Activated naive CD4-positive, alpha-beta T cell treated with anti-CD3 and anti-CD28 coated beads for 36 hours (primary cell): ENCODE results near the gene GAREM1. TPM values are rescaled to one million over a fixed set of nuclear protein-coding genes. Genes with fewer than 3 reads are reported as not detected.

Experiments used
- CTCF ChIA-PET: fragments of 350-600 bp; sonication (Branson Sonifier 250); formaldehyde crosslinking; loops from one replicate; lab custom pipeline; 2021; ENCODE audit warnings: antibody characterized with exemption; lab: Charles Lee
- DNase-seq: peaks from one replicate; pipeline ENCODE4 v3.0.0-alpha.2; 2020
- H3K27ac Mint-ChIP-seq: one replicate; pipeline ENCODE4 v1.8.0; 2021; ENCODE audit warnings: mild to moderate bottlenecking, mixed read lengths
- H3K27me3 Mint-ChIP-seq: one replicate; pipeline ENCODE4 v1.8.0; 2021; ENCODE audit warnings: low read depth, mixed read lengths
- H3K36me3 Mint-ChIP-seq: one replicate; pipeline ENCODE4 v1.8.0; 2021; ENCODE audit warnings: low read depth, mixed read lengths
- H3K4me1 Mint-ChIP-seq: one replicate; pipeline ENCODE4 v1.8.0; 2021; ENCODE audit warnings: low read depth, mixed read lengths
- H3K4me3 Mint-ChIP-seq: one replicate; pipeline ENCODE4 v1.8.0; 2021; ENCODE audit warnings: mild to moderate bottlenecking, moderate library complexity, mixed read lengths
- H3K9me3 Mint-ChIP-seq: one replicate; pipeline ENCODE4 v1.8.0; 2021; ENCODE audit warnings: mixed read lengths
- intact Hi-C: fragments of 100-400 bp; cut with micrococcal nuclease; formaldehyde crosslinking; loops from one replicate; pipeline ENCODE4 v1.15.1; 2023
- total RNA-seq, 2 experiments: library from RNA; stranded (reverse); gene quantifications; one replicate each; pipeline ENCODE4 v1.2.3, GENCODE V29; 2021

GAREM1 gene
- total RNA-seq, 2 experiments from 2014 or later: 0.31 to 0.35 TPM

- H3K27ac Mint-ChIP-seq: peak overlapping the region; percentile 10
- no peaks in the 10 kb centered on the region for H3K9me3 Mint-ChIP-seq
- intact Hi-C loops: no loop called here
- H3K36me3 Mint-ChIP-seq: no peaks in the 10 kb centered on the region
- DNase-seq: no peak
- CTCF ChIA-PET: no interaction called here
- no peaks in the 10 kb centered on the region for H3K4me1 Mint-ChIP-seq
- no peak overlapping the region for H3K4me3 Mint-ChIP-seq
- peaks cover 2% of the 10 kb centered on the region for H3K27me3 Mint-ChIP-seq
These were observed 254.3 kb downstream of the GAREM1 start for GRCh38 chr18:32216390-32216789.

- no peaks in the 10 kb centered on the region for H3K36me3 Mint-ChIP-seq
- no peak overlapping the region for H3K27ac Mint-ChIP-seq
- no peaks in the 10 kb centered on the region for H3K9me3 Mint-ChIP-seq
- CTCF ChIA-PET: no interaction called here
- no peaks in the 10 kb centered on the region for H3K4me1 Mint-ChIP-seq
- no peak overlapping the region for H3K4me3 Mint-ChIP-seq
- no peak for DNase-seq
- peaks cover 2% of the 10 kb centered on the region for H3K27me3 Mint-ChIP-seq
- intact Hi-C loops: no loop called here
These were observed 257.0 kb downstream of the GAREM1 start for GRCh38 chr18:32213693-32214092.
